Uterus (tissue), 2 donors: ENCODE measurements around the gene ZNF337.

Source experiments
- POLR2A ChIP-seq, 2 donors: fragments of 450-650 bp; IDR thresholded peaks; one replicate each; pipeline ENCODE4 v1.6.1; 2016; ENCODE audit warnings: antibody characterized with exemption in 2 of 2, mild to moderate bottlenecking in 1 of 2, moderate library complexity in 1 of 2
- TF ChIP-seq, protein P1 (sequence below), 4 experiments: fragments of 200-600 bp in 2 of 4; fragments of 450-650 bp in 2 of 4; sonication (generic) in 2 of 4; IDR thresholded peaks; one replicate each; pipeline ENCODE4 v1.5.1; 2016 to 2019; ENCODE audit warnings: antibody characterized with exemption in 4 of 4, mild to moderate bottlenecking in 2 of 4, moderate library complexity in 1 of 4

DNA sequence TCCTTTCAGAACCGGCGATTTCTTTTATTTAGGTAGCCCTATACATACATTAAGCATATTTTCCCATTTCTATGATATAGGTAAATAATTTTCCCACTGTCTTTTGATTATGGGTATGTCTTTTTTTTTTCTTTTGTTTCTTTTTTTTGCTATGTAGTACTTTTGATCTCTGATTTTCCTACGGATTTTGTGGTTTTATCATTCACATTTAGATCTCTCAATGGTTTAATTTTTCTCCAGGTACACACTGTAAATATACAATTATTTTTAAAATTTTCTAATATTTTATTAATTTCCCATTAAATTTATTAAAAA lies 436 bp upstream of the ZNF337 start:
- TF ChIP-seq POLR2A (IDR thresholded peaks at IDR 0.05) = no peak
- TF ChIP-seq, protein P1, sequence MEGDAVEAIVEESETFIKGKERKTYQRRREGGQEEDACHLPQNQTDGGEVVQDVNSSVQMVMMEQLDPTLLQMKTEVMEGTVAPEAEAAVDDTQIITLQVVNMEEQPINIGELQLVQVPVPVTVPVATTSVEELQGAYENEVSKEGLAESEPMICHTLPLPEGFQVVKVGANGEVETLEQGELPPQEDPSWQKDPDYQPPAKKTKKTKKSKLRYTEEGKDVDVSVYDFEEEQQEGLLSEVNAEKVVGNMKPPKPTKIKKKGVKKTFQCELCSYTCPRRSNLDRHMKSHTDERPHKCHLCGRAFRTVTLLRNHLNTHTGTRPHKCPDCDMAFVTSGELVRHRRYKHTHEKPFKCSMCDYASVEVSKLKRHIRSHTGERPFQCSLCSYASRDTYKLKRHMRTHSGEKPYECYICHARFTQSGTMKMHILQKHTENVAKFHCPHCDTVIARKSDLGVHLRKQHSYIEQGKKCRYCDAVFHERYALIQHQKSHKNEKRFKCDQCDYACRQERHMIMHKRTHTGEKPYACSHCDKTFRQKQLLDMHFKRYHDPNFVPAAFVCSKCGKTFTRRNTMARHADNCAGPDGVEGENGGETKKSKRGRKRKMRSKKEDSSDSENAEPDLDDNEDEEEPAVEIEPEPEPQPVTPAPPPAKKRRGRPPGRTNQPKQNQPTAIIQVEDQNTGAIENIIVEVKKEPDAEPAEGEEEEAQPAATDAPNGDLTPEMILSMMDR (IDR thresholded peaks at IDR 0.05) = no peak
